ENCODE results near the gene NSMF. TPM values are rescaled to one million over a fixed set of nuclear protein-coding genes. Genes with fewer than 3 reads are reported as not detected.

The NSMF gene
- total RNA-seq, 1 experiment from 2014 or later = 96.6 TPM

DNA sequence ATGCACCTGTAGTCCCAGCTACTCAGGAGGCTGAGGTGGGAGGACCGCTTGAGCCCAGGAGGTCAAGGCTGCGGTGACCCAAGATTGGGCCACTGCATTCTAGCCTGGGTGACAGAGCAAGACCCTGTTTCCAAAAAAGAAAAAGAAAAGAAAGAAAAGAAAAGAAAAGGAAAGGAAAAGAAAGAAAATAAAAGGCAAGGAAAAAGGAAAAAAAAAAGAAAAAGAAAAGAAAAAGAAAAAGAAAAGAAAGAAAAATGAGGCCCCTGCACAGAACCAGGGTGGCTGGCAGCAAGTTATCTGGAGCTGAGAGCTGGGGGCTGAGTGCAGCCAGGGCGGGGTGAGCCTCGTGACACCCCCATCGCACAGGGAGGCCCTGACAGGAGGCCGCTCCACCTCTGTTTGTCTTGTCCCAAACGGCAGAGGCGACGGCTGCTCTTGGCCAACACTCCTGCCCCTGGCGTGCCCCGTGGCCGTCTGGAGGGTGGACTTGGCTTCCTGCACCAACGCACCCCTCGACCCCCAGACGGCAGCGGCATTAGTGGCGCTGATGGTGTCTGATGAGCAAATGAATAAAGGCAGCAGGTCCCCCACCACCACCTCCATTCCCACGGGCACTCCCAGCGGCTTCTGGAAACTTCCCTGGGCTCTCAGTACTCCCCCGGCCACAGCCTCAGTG, 52.9 kb downstream of the NSMF start:
- in situ Hi-C loops (cut with HindIII; ENCODE audit: low sequenced_read_pairs) = no loop called here
- DNase-seq (ENCODE audit: low spot score) = no peak

GRCh38 chr9:137405677-137406081, 53.5 kb downstream of the NSMF start:
- in situ Hi-C loops (cut with HindIII; ENCODE audit: low sequenced_read_pairs) = no loop called here
- DNase-seq (ENCODE audit: low spot score) = no peak

- in situ Hi-C loops (cut with HindIII; ENCODE audit: low sequenced_read_pairs) = no loop called here
- no peak for DNase-seq (ENCODE audit: low spot score)
Measured at GRCh38 chr9:137404961-137405567, 54.1 kb downstream of the NSMF start.

- DNase-seq (ENCODE audit: low spot score) = no peak
- in situ Hi-C loops (cut with HindIII; ENCODE audit: low sequenced_read_pairs) = no loop called here
Measured at GRCh38 chr9:137403269-137403668, 55.9 kb downstream of the NSMF start.

GRCh38 chr9:137402746-137403145, 56.4 kb downstream of the NSMF start:
- no peak for DNase-seq (ENCODE audit: low spot score)
- in situ Hi-C loops (cut with HindIII; ENCODE audit: low sequenced_read_pairs) = no loop called here

GRCh38 chr9:137398561-137399468, 60.3 kb downstream of the NSMF start:
- no peak for DNase-seq (ENCODE audit: low spot score)
- in situ Hi-C loops (cut with HindIII; ENCODE audit: low sequenced_read_pairs) = no loop called here

DNA sequence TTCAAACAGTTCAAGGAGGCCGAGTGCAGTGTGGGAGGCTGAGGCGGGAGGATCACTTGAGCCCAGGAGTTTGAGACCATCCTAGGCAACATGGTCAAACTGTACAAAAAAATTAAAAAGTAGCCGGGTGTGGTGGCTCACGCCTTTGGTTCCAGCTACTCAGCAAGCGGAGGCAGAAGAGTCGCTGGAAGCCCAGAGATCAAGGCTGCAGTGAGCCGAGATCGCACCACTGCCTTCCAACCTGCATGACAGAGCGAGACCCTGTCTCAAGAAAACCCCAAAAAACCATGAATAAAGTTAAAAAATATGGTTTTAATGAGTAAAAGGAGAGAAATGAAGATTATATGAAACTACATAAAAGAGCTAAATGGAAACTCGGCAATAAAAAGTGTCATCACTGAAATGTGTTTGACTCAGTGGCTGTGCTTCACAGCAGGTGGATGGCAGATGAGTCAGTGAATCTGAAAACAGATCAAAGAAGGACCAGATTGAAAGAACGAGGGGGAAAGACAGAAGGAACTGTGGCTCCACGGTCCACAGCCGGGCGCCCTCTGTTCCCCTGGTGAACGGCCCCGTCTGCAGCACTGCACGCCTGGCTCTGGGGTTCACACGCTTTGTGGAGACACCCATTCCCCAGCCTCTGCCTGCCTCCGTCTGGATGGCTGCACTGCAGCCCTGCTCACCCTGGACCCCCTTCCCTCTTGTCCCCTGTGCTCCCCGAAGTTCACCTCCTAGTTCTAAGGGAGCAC, 61.3 kb downstream of the NSMF start:
- in situ Hi-C loops (cut with HindIII; ENCODE audit: low sequenced_read_pairs) = no loop called here
- DNase-seq (ENCODE audit: low spot score) = no peak

Other genes starting within 250 kb of the NSMF start
- not detected in 2 replicates for gene RNF208, start 237.1 kb downstream of the NSMF start, total RNA-seq (2014; rRNA removed; shearing (Covaris generic))
- 10.7 and 16.0 TPM in 2 replicates for gene CYSRT1, start 234.2 kb downstream of the NSMF start, total RNA-seq (2014; rRNA removed; shearing (Covaris generic))
- not detected in 2 replicates for gene RNF224, start 231.8 kb downstream of the NSMF start, total RNA-seq (2014; rRNA removed; shearing (Covaris generic))
- not detected in 2 replicates for gene SLC34A3, start 228.4 kb downstream of the NSMF start, total RNA-seq (2014; rRNA removed; shearing (Covaris generic))
- gene TUBB4B, start 218.0 kb downstream of the NSMF start, total RNA-seq (2014; rRNA removed; shearing (Covaris generic)) = 1,012 and 1,099 TPM in 2 replicates
- gene STPG3, start 208.0 kb downstream of the NSMF start, total RNA-seq (2014; rRNA removed; shearing (Covaris generic)) = not detected in 2 replicates
- 93.6 and 118 TPM in 2 replicates for gene NELFB, start 204.0 kb downstream of the NSMF start, total RNA-seq (2014; rRNA removed; shearing (Covaris generic))
- gene TOR4A, start 181.6 kb downstream of the NSMF start, total RNA-seq (2014; rRNA removed; shearing (Covaris generic)) = 38.2 and 41.7 TPM in 2 replicates
- gene NRARP, start 157.1 kb downstream of the NSMF start, total RNA-seq (2014; rRNA removed; shearing (Covaris generic)) = 6.3 and 6.7 TPM in 2 replicates
- gene EXD3, start 36.2 kb downstream of the NSMF start, total RNA-seq (2014; rRNA removed; shearing (Covaris generic)) = 4.8 and 7.9 TPM in 2 replicates
- 0.18 TPM in 1 of 2 replicates, not detected in the other for gene NOXA1, start 35.9 kb downstream of the NSMF start, total RNA-seq (2014; rRNA removed; shearing (Covaris generic))
- 1.6 and 1.9 TPM in 2 replicates for gene ENTPD8, start 18.0 kb downstream of the NSMF start, total RNA-seq (2014; rRNA removed; shearing (Covaris generic))
- not detected in 2 replicates for gene PNPLA7, start 91.1 kb upstream of the NSMF start, total RNA-seq (2014; rRNA removed; shearing (Covaris generic))
- 75.7 and 102 TPM in 2 replicates for gene MRPL41, start 92.5 kb upstream of the NSMF start, total RNA-seq (2014; rRNA removed; shearing (Covaris generic))
- 39.0 and 46.2 TPM in 2 replicates for gene DPH7, start 119.6 kb upstream of the NSMF start, total RNA-seq (2014; rRNA removed; shearing (Covaris generic))
- 33.5 and 36.0 TPM in 2 replicates for gene ZMYND19, start 131.2 kb upstream of the NSMF start, total RNA-seq (2014; rRNA removed; shearing (Covaris generic))
- gene ARRDC1, start 146.4 kb upstream of the NSMF start, total RNA-seq (2014; rRNA removed; shearing (Covaris generic)) = 29.5 and 30.5 TPM in 2 replicates
- 97.4 and 101 TPM in 2 replicates for gene EHMT1, start 159.7 kb upstream of the NSMF start, total RNA-seq (2014; rRNA removed; shearing (Covaris generic))

Measured in G401 (cell line).